Right forelimb (tissue), 1 donor: ENCODE results near the gene PML.

Experiments used
- DNase-seq: peaks from one replicate; pipeline ENCODE4 v3.0.0-alpha.2; 2018

PML gene

DNA sequence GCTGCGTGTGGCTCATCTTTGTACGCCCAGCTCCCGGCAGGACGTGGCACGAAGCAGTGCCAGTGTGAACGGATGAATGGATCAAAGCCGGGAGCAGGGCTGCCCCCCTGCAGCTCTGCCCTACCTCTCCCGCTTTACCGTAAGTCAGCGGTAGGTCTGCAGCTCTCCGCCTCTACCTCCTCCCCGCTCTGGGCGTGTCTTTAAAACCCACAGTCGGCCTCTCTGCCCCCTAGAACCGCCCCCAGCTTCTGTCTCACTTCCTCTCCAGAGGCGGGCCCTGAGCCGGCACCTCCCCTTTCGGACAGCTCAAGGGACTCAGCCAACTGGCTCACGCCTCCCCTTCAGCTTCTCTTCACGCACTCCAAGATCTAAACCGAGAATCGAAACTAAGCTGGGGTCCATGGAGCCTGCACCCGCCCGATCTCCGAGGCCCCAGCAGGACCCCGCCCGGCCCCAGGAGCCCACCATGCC lies at the start of gene PML:
Gene PML (plus strand): TSS at position 304 of the 471 bp plus-strand sequence. CDS start 97 bp downstream, at position 401.
- DNase-seq = peak; percentile 94

DNA sequence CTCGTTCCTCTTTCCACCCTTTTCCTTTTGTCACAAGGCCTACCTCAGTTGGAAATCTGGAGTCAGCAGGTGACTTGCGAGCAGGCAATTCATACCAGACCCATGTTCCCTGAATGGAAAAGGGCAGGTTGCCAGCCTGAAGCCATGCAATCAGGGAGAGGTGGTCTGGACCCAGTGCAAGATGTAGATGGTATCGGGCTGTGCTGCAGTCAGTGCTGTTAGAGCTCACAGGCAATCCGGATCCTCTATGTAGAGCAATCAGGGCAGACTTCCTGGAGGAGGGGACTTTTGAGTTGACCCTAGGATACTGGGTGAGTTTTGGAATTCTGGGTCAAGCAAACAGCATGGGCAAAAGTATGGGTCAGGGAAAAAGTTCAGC lies 49.4 kb upstream of the PML start:
- DNase-seq = no peak

DNA sequence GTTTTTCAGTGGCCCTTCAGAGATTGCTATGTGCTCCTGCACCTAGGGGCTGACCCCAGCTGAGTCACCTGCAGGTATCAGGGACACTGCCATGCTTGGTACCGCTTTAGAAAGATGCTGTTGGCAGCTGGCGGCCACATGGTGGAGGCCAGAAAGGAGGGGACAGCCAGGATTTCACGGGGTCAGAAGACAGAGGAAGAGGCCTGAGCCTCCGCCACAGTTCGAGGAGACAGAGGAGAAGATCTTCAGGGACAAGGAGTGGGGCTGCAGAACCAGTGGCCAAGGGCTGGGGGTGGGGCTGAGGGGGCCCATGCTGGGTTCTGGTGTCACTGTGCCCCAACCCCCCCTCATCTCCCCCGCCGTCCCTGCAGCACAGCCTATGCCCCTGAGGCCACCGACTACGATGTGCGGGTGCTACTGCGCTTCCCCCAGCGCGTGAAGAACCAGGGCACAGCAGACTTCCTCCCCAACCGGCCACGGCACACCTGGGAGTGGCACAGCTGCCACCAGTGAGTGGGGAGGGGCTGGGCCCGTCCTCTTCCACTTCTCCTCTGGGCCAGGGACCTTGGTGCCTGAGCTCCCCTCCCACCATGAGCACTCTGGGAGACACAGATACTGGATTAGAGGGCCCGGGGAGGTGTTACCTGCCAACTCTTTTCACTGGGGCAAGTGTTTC lies 48.3 kb upstream of the PML start:
- DNase-seq = no peak

GRCh38 chr15:73946795-73947370 lies 47.6 kb upstream of the PML start:
- DNase-seq = no peak

DNA sequence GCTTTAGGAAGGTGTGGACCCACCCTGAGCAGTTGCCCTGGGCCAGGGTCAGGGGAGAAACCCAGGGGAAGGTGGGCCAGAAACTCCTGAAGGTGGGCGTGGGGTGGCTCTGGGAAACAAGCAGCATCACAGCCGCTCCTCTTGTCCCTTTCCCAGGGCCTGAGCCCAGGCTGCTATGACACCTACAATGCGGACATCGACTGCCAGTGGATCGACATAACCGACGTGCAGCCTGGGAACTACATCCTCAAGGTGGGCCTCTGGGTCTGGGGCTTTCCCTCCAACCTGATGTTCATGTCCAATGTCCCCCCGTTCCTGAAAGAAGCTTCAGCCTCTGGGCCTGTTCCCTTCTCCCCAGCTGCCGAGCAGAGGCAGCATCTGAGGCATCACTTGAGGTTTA lies 46.9 kb upstream of the PML start:
- no peak for DNase-seq

GRCh38 chr15:73948396-73948795 lies 46.1 kb upstream of the PML start:
- DNase-seq = no peak

GRCh38 chr15:73948982-73949381 lies 45.5 kb upstream of the PML start:
- DNase-seq = no peak

GRCh38 chr15:73949496-73949895 lies 45.0 kb upstream of the PML start:
- no peak for DNase-seq

- DNase-seq = no peak
These were observed 44.1 kb upstream of the PML start for GRCh38 chr15:73950479-73950830.

DNA sequence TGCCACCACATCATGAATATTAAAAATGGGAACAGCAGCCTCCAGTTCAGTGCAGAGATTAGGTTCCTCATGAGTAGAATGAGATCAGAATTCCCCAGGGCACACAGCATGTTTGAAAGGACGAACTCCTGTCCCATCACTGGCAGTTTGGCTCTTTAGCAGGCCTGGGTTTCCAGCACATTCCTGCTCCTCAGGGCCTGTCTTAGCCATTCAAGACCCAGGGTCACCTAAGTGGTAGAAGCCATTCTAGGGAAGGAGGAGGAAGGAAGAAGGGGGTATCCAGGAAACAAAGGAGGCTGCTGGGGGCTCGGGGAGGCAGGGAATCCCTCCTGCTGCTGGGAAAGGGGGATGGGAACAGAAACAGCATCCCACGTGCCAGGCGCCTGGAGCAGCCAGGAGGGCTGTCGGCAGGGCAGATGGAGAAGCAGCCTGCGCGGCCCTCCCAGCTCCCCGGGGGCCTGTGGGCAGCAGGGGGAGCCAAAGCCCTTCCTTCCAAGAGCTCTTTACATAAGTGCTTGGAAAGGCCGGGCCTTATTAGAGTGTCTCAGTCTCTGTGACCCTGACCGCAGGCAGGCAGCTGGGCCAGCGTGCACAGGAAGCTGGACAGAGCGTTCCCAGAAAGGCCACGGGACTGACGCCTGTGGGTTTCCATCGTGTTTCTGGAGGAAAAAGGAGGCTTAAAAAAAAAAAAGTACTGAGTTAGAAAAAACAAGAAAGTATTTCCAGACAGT lies 43.5 kb upstream of the PML start:
- peak; percentile 91 for DNase-seq

DNA sequence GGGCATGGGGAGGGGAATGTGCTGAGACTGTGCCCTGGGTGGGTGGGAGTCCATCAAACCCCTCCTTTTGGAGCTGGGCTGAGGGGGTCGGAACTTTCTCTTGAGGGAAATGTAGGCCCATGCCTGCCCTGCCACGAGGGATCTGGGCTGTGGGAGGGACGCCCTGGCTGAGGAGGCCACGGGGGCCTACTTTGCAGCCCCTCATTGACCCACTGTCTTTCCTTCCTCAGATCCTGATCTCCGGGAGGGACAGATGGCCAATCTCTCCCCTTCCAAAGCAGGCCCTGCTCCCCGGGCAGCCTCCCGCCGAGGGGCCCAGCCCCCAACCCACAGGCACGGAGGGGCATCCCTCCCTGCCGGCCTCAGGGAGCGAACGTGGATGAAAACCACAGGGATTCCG lies 42.9 kb upstream of the PML start:
- no peak for DNase-seq

- no peak for DNase-seq
These were observed 42.2 kb upstream of the PML start for GRCh38 chr15:73952171-73952912.

DNA sequence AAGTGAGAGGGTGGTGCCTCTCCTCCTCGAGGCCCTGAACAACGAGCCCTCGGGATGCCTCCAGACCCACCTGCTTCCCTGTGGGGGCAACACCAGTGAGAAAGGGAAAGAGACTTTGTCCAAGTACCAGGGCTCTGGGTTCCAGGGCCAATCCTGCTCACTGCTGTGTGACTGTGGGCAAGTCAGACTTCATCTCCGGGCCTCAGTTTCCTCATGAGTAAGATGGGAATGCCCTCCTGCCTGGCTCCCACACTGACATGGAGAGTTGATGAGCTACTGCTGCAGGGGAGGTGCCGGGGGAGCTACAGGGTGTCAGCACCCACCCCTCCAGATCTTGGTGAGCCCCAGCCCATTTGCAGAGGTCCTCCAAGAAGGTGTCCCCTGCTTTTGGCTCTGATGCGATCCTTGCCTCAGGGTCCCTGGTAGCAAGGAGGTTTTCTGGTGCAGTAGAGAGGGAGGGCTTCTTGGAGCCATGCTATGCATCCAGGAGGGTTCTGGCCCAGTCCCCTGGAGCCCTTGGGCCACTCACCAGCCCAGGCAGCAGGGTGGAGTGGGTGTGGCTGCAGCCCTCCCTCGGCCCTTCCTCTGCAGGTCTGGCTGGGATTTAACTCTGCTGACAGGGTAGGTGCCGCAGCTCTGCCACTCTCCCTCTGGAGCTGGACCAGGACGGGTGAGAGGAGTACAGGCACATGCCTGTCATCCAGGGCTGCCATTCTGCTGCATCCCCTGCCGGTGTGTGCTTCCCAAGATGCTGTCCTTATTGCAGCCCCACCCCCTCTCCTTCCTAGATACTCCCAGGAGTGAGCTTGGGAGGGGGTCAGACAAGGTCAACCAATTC lies 41.4 kb upstream of the PML start:
- no peak for DNase-seq

GRCh38 chr15:73954188-73955145 lies 40.0 kb upstream of the PML start:
- no peak for DNase-seq

DNA sequence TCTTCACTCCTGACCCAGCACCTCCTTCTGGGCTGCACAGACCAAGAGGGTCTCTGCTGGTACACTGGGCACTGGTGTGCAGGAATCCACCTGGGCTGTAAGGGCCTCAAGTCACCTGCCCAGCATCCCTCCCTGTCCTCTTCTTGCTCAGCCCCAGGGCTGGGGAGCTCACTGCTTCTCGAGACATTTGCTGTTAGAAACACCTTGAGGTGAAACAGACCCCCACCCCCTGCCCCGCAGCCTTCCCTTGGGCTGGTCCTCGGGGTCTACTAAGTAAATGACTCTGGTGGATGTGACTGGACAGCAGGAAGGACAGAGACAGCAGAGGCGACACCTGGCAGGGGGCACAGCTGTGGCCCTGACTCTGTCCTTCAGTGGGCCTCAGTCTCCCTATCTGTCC lies 39.2 kb upstream of the PML start:
- DNase-seq = peak; percentile 30

- peak; percentile 51 for DNase-seq
These were observed 38.4 kb upstream of the PML start for GRCh38 chr15:73955861-73956742.

GRCh38 chr15:73956743-73957135 lies 37.8 kb upstream of the PML start:
- no peak for DNase-seq

- DNase-seq = peak; percentile 43
These were observed 37.2 kb upstream of the PML start for GRCh38 chr15:73957276-73957675.

DNA sequence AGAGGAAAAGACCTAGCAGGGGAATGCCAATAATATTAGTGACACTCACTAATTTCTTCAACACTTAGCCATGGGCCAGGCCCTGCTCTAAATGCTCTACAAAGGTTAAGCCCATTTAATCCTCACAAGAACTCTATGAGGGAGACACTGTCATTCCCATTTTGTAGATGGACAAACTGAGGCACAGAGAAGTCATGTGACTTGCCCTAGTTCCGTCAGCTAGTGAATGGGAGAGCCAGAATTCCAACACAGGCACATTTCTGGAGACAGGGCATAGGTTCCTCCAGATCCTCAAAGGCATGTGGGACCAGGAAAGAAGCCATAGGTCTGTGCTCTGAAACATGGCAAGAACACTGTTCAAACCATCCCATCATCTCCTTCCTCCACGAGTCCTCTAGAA lies 36.7 kb upstream of the PML start:
- peak; percentile 27 for DNase-seq

GRCh38 chr15:73959012-73959581 lies 35.4 kb upstream of the PML start:
- peak; percentile 46 for DNase-seq
